Parathyroid adenoma (tissue), 2 donors: ENCODE data around the gene CGAS.
A peak's percentile ranks its signal among the peaks of the same experiment; 100 is the strongest.

Source experiments
- H2AFZ ChIP-seq: fragments of 300-600 bp; sonication (generic); one replicate; pipeline ENCODE4 v1.7.0; 2017; ENCODE audit warnings: antibody characterized with exemption, mild to moderate bottlenecking
- H3K27ac ChIP-seq: fragments of 300-600 bp; sonication (generic); one replicate; pipeline ENCODE4 v1.7.0; 2017
- H3K27me3 ChIP-seq: fragments of 300-600 bp; sonication (generic); one replicate; pipeline ENCODE4 v1.7.0; 2017; ENCODE audit warnings: low read length; ENCODE audit not compliant: control insufficient read depth, insufficient read depth
- H3K36me3 ChIP-seq: fragments of 300-600 bp; sonication (generic); one replicate; pipeline ENCODE4 v1.7.0; 2017; ENCODE audit warnings: low read length; ENCODE audit not compliant: control insufficient read depth, insufficient read depth
- H3K4me1 ChIP-seq: fragments of 300-600 bp; sonication (generic); one replicate; pipeline ENCODE4 v1.7.0; 2017; ENCODE audit warnings: control low read depth
- H3K4me2 ChIP-seq: fragments of 300-600 bp; sonication (generic); one replicate; pipeline ENCODE4 v1.7.0; 2017; ENCODE audit warnings: low read length
- H3K4me3 ChIP-seq: fragments of 300-600 bp; sonication (generic); one replicate; pipeline ENCODE4 v1.7.0; 2017; ENCODE audit warnings: low read depth, low read length
- H3K79me2 ChIP-seq: fragments of 300-600 bp; sonication (generic); one replicate; pipeline ENCODE4 v1.7.0; 2017; ENCODE audit warnings: control low read depth
- H3K9ac ChIP-seq: fragments of 300-600 bp; sonication (generic); one replicate; pipeline ENCODE4 v1.7.0; 2017; ENCODE audit warnings: mild to moderate bottlenecking
- H3K9me3 ChIP-seq: fragments of 300-600 bp; sonication (generic); one replicate; pipeline ENCODE4 v1.7.0; 2017; ENCODE audit warnings: low read length; ENCODE audit not compliant: control insufficient read depth
- TF ChIP-seq, protein P1 (sequence below): fragments of 300-600 bp; sonication (generic); IDR thresholded peaks from one replicate; pipeline ENCODE4 v1.7.0; 2017; ENCODE audit warnings: antibody characterized with exemption, mild to moderate bottlenecking
- donor health status: primary hyperparathyroidism.

Gene CGAS

DNA sequence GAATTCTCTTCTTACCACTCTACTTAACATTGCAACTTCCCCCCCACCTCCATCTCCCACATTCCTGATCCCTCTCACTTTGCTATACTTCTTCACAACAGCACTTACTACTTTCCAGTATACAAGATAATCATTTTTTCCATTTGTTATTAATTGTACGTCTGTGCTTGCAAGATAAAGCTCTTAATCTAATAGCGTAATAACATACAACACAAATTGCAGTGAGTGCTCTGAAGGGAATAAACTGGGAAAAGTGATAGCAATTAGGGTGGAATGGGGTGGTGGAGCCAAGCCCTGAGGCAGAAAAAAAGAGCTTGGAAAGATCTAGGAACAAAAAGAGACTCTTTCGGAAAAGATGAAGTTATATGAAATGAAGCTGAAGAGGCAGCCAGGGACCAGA lies 8.5 kb downstream of the CGAS start:
- TF ChIP-seq, protein P1, sequence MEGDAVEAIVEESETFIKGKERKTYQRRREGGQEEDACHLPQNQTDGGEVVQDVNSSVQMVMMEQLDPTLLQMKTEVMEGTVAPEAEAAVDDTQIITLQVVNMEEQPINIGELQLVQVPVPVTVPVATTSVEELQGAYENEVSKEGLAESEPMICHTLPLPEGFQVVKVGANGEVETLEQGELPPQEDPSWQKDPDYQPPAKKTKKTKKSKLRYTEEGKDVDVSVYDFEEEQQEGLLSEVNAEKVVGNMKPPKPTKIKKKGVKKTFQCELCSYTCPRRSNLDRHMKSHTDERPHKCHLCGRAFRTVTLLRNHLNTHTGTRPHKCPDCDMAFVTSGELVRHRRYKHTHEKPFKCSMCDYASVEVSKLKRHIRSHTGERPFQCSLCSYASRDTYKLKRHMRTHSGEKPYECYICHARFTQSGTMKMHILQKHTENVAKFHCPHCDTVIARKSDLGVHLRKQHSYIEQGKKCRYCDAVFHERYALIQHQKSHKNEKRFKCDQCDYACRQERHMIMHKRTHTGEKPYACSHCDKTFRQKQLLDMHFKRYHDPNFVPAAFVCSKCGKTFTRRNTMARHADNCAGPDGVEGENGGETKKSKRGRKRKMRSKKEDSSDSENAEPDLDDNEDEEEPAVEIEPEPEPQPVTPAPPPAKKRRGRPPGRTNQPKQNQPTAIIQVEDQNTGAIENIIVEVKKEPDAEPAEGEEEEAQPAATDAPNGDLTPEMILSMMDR: no peak
- H3K9me3 ChIP-seq: no peaks in the 10 kb centered on the region
- no peak overlapping the region for H3K4me2 ChIP-seq
- H3K36me3 ChIP-seq: no peaks in the 10 kb centered on the region
- H3K79me2 ChIP-seq: no peaks in the 10 kb centered on the region
- H3K4me1 ChIP-seq: no peaks in the 10 kb centered on the region
- H3K27ac ChIP-seq: no peak overlapping the region
- H2AFZ ChIP-seq: no peak overlapping the region
- H3K4me3 ChIP-seq: no peak overlapping the region
- H3K27me3 ChIP-seq: no peaks in the 10 kb centered on the region
- no peak overlapping the region for H3K9ac ChIP-seq

GRCh38 chr6:73435236-73435635 lies 16.9 kb downstream of the CGAS start:
- no peaks in the 10 kb centered on the region for H3K27me3 ChIP-seq
- H3K4me2 ChIP-seq: no peak overlapping the region
- H3K9ac ChIP-seq: no peak overlapping the region
- no peaks in the 10 kb centered on the region for H3K36me3 ChIP-seq
- no peaks in the 10 kb centered on the region for H3K9me3 ChIP-seq
- H3K4me1 ChIP-seq: no peaks in the 10 kb centered on the region
- no peak overlapping the region for H3K4me3 ChIP-seq
- no peak overlapping the region for H2AFZ ChIP-seq
- H3K27ac ChIP-seq: no peak overlapping the region
- no peaks in the 10 kb centered on the region for H3K79me2 ChIP-seq
- TF ChIP-seq, protein P1: no peak

GRCh38 chr6:73421534-73421933 lies 30.6 kb downstream of the CGAS start:
- Histone ChIP-seq H3K9me3 (no peaks in the 10 kb centered on the region), H3K27ac (no peak overlapping the region), H3K36me3 (no peaks in the 10 kb centered on the region), H3K27me3 (no peaks in the 10 kb centered on the region), H2AFZ (no peak overlapping the region), H3K4me2 (no peak overlapping the region), H3K4me1 (no peaks in the 10 kb centered on the region), H3K79me2 (no peaks in the 10 kb centered on the region), H3K4me3 (no peak overlapping the region), H3K9ac (no peak overlapping the region)
- TF ChIP-seq, protein P1: no peak

DNA sequence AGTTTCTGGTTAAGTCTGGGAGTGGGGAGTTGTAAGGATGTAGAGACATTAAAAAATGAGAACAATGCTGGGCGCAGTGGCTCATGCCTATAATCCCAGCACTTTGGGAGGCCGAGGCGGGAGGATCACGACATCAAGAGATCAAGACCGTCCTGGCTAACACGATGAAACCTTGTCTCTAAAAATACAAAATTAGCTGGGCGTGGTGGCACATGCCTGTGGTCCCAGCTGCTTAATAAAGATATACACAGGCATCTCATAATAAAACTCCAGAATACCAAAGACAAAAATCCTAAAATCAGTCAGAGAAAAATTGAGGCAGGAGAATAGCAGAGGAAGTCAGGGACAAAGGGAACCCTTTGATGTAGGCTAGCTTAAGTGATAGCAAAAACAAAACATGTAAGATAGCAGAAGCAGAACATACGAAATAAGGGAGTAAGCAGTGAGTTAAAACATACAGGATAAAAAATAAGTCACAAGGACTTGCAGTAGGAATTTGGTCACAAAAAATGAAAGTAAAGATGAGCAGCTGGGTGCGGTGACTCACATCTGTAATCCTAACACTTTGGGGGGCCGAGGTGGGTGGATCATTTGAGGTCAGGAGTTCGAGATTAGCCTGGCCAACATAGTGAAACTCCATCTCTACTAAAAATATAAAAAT lies 33.9 kb downstream of the CGAS start:
- TF ChIP-seq, protein P1: no peak
- Histone ChIP-seq H3K79me2 (no peaks in the 10 kb centered on the region), H3K4me3 (no peak overlapping the region), H3K27ac (no peak overlapping the region), H3K4me1 (peaks cover 8% of the 10 kb centered on the region), H3K36me3 (no peaks in the 10 kb centered on the region), H2AFZ (no peak overlapping the region), H3K9me3 (no peaks in the 10 kb centered on the region), H3K9ac (no peak overlapping the region), H3K4me2 (no peak overlapping the region), H3K27me3 (no peaks in the 10 kb centered on the region)

- no peak overlapping the region for H3K9ac ChIP-seq
- H3K27me3 ChIP-seq: no peaks in the 10 kb centered on the region
- no peak overlapping the region for H3K4me3 ChIP-seq
- H3K36me3 ChIP-seq: no peaks in the 10 kb centered on the region
- TF ChIP-seq, protein P1: no peak
- peaks cover 8% of the 10 kb centered on the region for H3K4me1 ChIP-seq
- H3K27ac ChIP-seq: no peak overlapping the region
- H3K79me2 ChIP-seq: no peaks in the 10 kb centered on the region
- H3K4me2 ChIP-seq: no peak overlapping the region
- H3K9me3 ChIP-seq: no peaks in the 10 kb centered on the region
- H2AFZ ChIP-seq: peak overlapping the region; percentile 29
These were observed 39.0 kb downstream of the CGAS start for GRCh38 chr6:73413102-73413501.
